Endodermal cell (in vitro differentiated cells): Measurements from ENCODE around the gene HELB. TPM values are rescaled to one million over a fixed set of nuclear protein-coding genes. Genes with fewer than 3 reads are reported as not detected.

Source experiments
- DNase-seq: peaks from one replicate; pipeline ENCODE4 v3.0.0-alpha.2; 2017
- H3K27ac ChIP-seq: 2 replicates; pipeline ENCODE4 v1.5.1; 2013; ENCODE audit warnings: mild to moderate bottlenecking, low read depth, low read length, moderate library complexity
- H3K27me3 ChIP-seq: 2 replicates; pipeline ENCODE4 v1.6.1; 2013; ENCODE audit warnings: mild to moderate bottlenecking, low read length, moderate library complexity; ENCODE audit not compliant: insufficient read depth, control insufficient read depth, poor library complexity, severe bottlenecking
- H3K36me3 ChIP-seq: 2 replicates; pipeline ENCODE4 v1.7.0; 2013; ENCODE audit warnings: mild to moderate bottlenecking, low read length, moderate library complexity; ENCODE audit not compliant: control insufficient read depth, insufficient read depth
- H3K4me1 ChIP-seq: one replicate; pipeline ENCODE4 v1.7.0; 2013; ENCODE audit warnings: low read length; ENCODE audit not compliant: control insufficient read depth, insufficient read depth
- H3K4me3 ChIP-seq: 2 replicates; pipeline ENCODE4 v1.5.1; 2013; ENCODE audit warnings: mild to moderate bottlenecking, low read length, moderate library complexity
- H3K9ac ChIP-seq: 2 replicates; pipeline ENCODE4 v1.6.1; 2013; ENCODE audit warnings: mild to moderate bottlenecking, low read length, moderate library complexity; ENCODE audit not compliant: poor library complexity, severe bottlenecking; ENCODE audit errors: extremely low read depth
- H3K9me3 ChIP-seq: 2 replicates; pipeline ENCODE4 v1.6.1; 2013; ENCODE audit warnings: mild to moderate bottlenecking, low read length, moderate library complexity; ENCODE audit not compliant: control insufficient read depth
- H3K27ac Mint-ChIP-seq: 2 replicates; pipeline ENCODE4 v1.8.0; 2020; ENCODE audit warnings: mixed read lengths
- H3K27me3 Mint-ChIP-seq: 2 replicates; pipeline ENCODE4 v1.8.0; 2021; ENCODE audit warnings: mild to moderate bottlenecking, mixed read lengths; ENCODE audit not compliant: insufficient read depth
- H3K36me3 Mint-ChIP-seq: 2 replicates; pipeline ENCODE4 v1.8.0; 2020; ENCODE audit warnings: low read depth, mixed read lengths
- H3K4me1 Mint-ChIP-seq: 2 replicates; pipeline ENCODE4 v1.8.0; 2020; ENCODE audit warnings: mixed read lengths
- H3K4me3 Mint-ChIP-seq: 2 replicates; pipeline ENCODE4 v1.8.0; 2020; ENCODE audit warnings: mild to moderate bottlenecking, moderate library complexity, mixed read lengths
- H3K9me3 Mint-ChIP-seq: 2 replicates; pipeline ENCODE4 v1.8.0; 2020; ENCODE audit warnings: mild to moderate bottlenecking, mixed read lengths
- WGBS, 2 experiments: methylation state at CpG; one replicate each; pipeline versions ENCODE4 v1.1.5 to v1.1.7; 2013; ENCODE audit warnings: missing lambda C conversion rate in 2 of 2, mixed read lengths in 1 of 2; ENCODE audit not compliant: insufficient coverage in 1 of 2, insufficient read length in 1 of 2; 5-methylcytosine and 5-hydroxymethylcytosine counted together
- total RNA-seq, 2 donors: library from RNA; stranded (reverse); fragmentation: NEBNext Ultra II Directional in 1 of 2; extraction: Animal tissue kit (Norgen Biotek cat#: 25700) in 1 of 2; gene quantifications; 2 replicates in 1 of 2; 3 replicates in 1 of 2; pipeline ENCODE4 v1.2.1, GENCODE V29; 2021
- TF ChIP-seq, protein P1 (sequence below): fragments of 200-600 bp; sonication (generic); conservative IDR thresholded peaks from 2 replicates; pipeline ENCODE4 v1.5.0; 2021; ENCODE audit warnings: antibody characterized with exemption, mild to moderate bottlenecking

HELB gene
- total RNA-seq, 2 donors from 2014 or later = 6.2 to 11.0 TPM

DNA sequence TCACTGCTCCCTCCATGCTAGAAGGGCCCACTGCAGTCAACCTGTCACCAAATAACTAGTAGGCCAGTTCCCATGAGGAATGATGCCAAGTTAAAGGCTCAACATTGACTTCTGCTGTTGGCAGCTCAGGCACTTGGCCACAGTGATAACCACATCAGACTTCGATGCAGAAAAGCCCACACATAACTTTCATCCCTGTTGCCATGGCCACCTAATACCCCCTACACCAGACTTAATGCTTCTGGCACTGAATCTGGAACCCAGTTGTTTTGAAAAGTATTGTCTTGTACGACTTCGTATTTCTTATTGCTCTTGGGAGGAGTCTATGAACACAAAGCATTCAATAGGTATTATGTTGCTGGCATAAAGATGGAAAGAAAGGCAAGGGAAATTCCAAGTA lies 44.3 kb upstream of the HELB start:
- H3K9me3 Mint-ChIP-seq = no peaks in the 10 kb centered on the region
- no peak overlapping the region for H3K4me3 ChIP-seq
- 82 to 98% methylated on average over 3 of the region's 3 CpGs for WGBS, 2 experiments

DNA sequence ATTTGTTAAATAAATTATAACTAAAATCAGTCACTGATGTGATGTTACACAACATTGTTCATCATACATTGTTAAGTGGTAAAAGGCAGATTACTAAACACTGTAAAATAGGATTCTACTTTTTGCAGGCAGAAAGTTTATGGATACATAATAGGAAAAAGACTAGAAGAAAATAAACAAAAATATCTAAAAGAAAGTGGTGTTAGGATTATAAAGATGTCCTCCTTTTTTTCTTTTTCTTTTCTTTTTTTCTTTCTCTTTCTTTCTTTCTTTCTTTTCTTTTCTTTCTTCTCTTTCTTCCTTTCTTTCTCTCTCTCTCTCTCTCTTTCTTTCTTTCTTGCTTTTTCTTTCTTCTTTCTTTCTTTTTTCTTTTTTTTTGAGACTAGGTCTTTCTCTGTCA lies 39.6 kb upstream of the HELB start:
- H3K4me3 Mint-ChIP-seq = no peak overlapping the region
- TF ChIP-seq, protein P1, sequence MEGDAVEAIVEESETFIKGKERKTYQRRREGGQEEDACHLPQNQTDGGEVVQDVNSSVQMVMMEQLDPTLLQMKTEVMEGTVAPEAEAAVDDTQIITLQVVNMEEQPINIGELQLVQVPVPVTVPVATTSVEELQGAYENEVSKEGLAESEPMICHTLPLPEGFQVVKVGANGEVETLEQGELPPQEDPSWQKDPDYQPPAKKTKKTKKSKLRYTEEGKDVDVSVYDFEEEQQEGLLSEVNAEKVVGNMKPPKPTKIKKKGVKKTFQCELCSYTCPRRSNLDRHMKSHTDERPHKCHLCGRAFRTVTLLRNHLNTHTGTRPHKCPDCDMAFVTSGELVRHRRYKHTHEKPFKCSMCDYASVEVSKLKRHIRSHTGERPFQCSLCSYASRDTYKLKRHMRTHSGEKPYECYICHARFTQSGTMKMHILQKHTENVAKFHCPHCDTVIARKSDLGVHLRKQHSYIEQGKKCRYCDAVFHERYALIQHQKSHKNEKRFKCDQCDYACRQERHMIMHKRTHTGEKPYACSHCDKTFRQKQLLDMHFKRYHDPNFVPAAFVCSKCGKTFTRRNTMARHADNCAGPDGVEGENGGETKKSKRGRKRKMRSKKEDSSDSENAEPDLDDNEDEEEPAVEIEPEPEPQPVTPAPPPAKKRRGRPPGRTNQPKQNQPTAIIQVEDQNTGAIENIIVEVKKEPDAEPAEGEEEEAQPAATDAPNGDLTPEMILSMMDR = no peak
- DNase-seq = no peak
- H3K4me1 ChIP-seq = no peaks in the 10 kb centered on the region
- no peaks in the 10 kb centered on the region for H3K27me3 Mint-ChIP-seq
- peaks cover 2% of the 10 kb centered on the region for H3K4me1 Mint-ChIP-seq
- H3K27ac ChIP-seq = no peak overlapping the region
- H3K9me3 ChIP-seq = no peaks in the 10 kb centered on the region
- H3K27ac Mint-ChIP-seq = no peak overlapping the region
- H3K9ac ChIP-seq = no peak overlapping the region
- no peaks in the 10 kb centered on the region for H3K27me3 ChIP-seq
- H3K9me3 Mint-ChIP-seq = no peaks in the 10 kb centered on the region
- H3K36me3 Mint-ChIP-seq = no peaks in the 10 kb centered on the region
- no peaks in the 10 kb centered on the region for H3K36me3 ChIP-seq
- H3K4me3 ChIP-seq = no peak overlapping the region

More for the DNA sequence above, 44.3 kb upstream of the HELB start:
- Histone ChIP-seq H3K9me3 (no peaks in the 10 kb centered on the region), H3K27me3 (no peaks in the 10 kb centered on the region), H3K9ac (no peak overlapping the region), H3K4me1 (no peaks in the 10 kb centered on the region), H3K36me3 (no peaks in the 10 kb centered on the region), H3K27ac (no peak overlapping the region)
- Mint-ChIP-seq H3K36me3 (no peaks in the 10 kb centered on the region), H3K4me1 (peaks cover 4% of the 10 kb centered on the region), H3K27ac (no peak overlapping the region), H3K4me3 (no peak overlapping the region), H3K27me3 (no peaks in the 10 kb centered on the region)
- no peak for DNase-seq
- TF ChIP-seq, protein P1 = no peak

DNA sequence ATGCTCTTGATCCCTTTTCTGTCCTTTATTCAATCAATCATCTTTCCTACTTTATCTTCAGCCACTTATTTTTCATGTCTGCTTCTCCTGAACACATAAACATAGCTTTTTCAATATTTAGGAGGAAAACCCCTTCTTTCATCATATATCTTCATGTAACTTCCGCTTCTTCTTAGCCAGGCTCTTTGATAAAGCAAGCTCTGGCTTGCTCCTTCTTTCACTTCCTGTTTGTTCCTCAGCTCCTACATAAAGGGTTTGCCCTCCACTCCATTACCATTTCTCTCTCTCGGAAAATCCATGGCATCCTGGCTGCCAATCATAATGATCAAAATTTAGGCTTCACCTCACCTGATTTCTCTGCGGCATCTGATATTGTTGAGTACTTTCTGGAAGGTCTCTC lies 33.7 kb upstream of the HELB start:
- no peak overlapping the region for H3K27ac Mint-ChIP-seq
- Histone ChIP-seq H3K27ac (no peak overlapping the region), H3K27me3 (no peaks in the 10 kb centered on the region), H3K4me1 (no peaks in the 10 kb centered on the region), H3K4me3 (no peak overlapping the region), H3K9me3 (no peaks in the 10 kb centered on the region), H3K9ac (no peak overlapping the region), H3K36me3 (no peaks in the 10 kb centered on the region)
- no peak for DNase-seq
- 60 to 72% methylated on average over 2 to 3 of the region's 3 CpGs for WGBS, 2 experiments
- H3K36me3 Mint-ChIP-seq = no peaks in the 10 kb centered on the region
- no peaks in the 10 kb centered on the region for H3K9me3 Mint-ChIP-seq
- TF ChIP-seq, protein P1 = no peak
- H3K27me3 Mint-ChIP-seq = no peaks in the 10 kb centered on the region
- H3K4me3 Mint-ChIP-seq = no peak overlapping the region
- peaks cover 2% of the 10 kb centered on the region for H3K4me1 Mint-ChIP-seq
